ENCODE measurements around the gene SLC44A5. TPM values are rescaled to one million over a fixed set of nuclear protein-coding genes. Genes with fewer than 3 reads are reported as not detected.

SLC44A5 gene
- total RNA-seq, 2 donors from 2014 or later: 6.7 to 8.4 TPM

DNA sequence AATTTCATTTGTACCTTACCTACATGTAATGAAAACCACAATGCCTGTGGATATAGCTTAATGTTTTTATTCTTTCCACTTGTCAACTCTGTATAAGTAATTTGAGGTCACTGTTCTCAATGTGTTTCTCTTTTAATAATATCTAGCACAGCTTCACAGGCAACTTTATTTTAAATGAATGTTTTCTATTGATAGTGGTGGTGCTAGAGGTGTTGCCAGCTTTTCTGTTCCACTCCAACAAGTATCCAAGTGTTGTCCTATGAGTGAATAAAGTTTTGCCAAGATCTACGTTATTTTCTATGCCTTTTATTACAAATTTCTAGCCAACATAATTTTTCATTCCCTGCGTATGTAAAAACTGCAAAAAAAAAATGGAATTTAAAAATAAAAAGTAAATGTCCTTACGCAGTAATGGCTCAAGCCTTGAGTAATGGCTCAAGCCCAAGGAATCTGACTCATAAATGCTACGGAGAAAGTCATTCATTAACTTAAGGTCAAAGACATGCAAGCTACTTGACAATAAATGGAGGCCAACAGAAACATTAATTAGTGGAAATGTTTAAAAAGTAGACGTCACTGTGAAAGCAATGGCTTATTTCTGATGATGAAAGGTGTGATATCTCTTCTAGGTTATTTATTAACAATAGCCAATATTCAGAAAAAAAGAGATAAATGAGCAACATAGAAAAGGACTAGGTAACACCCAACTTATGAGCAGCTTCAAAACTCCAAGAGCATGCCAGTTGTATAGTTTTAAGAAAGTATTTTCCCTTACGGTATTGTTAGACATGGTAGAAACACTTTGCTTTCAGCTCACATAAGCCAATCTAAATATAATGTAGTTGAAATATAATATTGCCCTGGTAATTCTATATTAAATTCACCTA, 71.4 kb downstream of the SLC44A5 start:
- intact Hi-C loops (cut with DNase I, micrococcal nuclease): no loop called here
- no peak for ATAC-seq
- DNase-seq: no peak

DNA sequence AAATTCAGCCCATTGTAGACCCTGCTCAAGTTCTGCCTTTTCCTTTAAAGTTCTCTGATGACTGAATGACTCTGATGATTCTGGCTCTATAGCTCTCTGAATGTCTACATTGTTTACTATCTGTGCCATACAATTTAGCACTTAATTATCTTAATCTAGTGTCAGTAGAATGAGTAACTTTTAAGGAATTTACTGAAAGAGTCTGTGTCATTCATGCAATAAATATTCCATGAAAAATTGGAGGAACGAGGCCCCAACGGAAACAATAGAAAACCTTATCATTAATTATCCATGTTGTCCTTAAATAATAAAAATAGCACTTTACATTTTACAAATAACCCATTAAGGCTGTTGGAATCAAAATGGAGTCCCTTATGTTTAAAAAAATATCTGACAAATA, 77.8 kb downstream of the SLC44A5 start:
- no peak for ATAC-seq
- no peak for DNase-seq
- intact Hi-C loops (cut with DNase I, micrococcal nuclease): no loop called here

DNA sequence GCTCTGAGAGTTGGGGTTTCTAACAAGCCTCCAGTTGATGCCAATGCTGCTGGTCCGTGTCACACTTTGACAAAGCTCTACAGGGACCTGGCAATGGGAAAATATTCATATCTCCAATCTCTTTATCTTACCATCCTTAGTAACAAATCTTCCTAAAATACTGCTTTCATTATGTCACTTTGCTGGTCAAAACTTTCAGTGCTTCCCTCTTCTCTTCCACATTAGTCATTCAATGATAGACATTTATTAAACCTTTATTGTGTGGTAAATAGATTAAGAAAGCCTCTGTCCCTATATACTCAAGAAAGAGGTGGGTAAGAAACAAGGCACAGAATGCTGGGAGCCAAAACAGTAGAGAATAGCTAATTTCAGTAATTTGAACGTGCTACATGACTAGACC, 79.3 kb downstream of the SLC44A5 start:
- no peak for DNase-seq
- intact Hi-C loops (cut with DNase I, micrococcal nuclease): no loop called here
- ATAC-seq: no peak

DNA sequence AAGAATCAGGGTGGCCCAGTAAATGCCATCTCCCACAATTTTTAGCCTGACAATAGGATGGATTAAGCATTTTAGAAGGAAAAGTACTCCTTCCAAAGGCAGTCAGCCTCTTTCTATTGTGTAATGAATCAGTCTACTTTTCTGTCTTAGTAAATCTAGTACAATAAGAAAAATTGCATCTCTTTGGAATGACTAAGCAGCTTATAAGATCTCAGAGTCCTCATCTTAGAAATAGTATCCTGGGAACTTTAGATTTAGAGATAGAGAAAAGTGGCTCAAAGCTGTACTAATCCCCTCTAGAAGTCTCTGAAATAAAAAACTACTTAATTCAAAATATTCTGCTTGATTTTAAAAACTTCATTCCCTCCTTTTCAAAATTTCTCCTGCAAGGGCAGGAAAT, 81.4 kb downstream of the SLC44A5 start:
- ATAC-seq (no peak), DNase-seq (no peak)
- intact Hi-C loops (cut with DNase I, micrococcal nuclease): no loop called here

DNA sequence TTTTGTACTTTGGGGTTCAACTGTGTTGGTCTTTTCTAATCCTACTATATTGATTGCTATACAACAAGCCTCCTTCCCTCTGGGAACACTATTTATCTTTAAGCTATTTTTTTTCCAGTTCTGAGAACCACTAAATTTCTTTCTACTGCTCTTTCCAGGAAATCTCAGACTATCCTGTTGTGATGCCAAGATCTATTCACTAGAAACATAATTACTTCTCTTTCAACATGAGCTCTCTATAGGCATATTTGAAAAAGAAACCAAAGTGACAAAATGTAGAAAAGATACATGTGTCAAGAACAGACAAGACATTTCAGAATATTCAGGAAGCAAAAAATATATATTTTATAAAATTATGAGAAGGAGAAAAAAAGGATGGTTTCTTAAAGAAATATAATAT, 82.9 kb downstream of the SLC44A5 start:
- no peak for ATAC-seq
- DNase-seq: no peak
- intact Hi-C loops (cut with DNase I, micrococcal nuclease): no loop called here

DNA sequence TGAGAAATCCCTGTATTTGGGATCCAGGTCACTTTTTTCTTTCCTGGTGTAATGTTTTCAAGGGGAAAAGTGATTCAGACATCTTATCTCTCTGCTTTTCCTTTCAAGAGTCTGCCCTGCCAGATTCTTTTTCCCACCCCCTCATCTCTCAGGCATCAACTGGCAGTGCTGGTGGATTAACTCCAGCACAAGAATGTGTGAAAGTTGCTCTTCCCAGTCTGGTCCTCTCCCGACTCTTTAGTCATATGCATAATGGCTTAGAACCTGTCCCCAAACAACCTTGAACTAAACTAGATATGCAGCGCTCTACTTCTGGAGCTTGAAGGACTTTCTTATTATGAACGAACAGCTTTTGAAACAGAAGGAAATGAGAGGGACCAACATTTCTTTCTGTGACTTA, 88.5 kb downstream of the SLC44A5 start:
- intact Hi-C loops (cut with DNase I, micrococcal nuclease): no loop called here
- no peak for ATAC-seq
- no peak for DNase-seq

DNA sequence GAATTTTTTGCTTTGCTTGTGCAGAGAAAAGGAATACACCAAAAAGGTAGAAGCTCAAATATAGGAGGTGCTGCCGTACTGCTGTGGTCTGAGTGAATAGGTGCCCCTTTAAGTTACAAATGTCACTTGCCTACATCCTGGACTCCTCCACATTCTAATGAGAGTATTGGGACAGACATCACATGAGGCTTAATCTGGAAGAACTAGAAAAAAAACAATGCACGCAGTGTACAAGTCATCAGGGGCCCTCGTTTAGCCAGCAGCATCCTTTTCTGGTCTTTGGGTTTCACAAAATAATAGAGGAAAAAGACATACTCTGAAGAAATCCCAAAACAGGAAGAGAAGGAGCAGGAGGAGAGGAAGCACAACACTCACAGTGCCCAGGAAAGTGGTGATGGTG, 89.3 kb downstream of the SLC44A5 start:
- intact Hi-C loops (cut with DNase I, micrococcal nuclease): no loop called here
- DNase-seq (no peak), ATAC-seq (no peak)

DNA sequence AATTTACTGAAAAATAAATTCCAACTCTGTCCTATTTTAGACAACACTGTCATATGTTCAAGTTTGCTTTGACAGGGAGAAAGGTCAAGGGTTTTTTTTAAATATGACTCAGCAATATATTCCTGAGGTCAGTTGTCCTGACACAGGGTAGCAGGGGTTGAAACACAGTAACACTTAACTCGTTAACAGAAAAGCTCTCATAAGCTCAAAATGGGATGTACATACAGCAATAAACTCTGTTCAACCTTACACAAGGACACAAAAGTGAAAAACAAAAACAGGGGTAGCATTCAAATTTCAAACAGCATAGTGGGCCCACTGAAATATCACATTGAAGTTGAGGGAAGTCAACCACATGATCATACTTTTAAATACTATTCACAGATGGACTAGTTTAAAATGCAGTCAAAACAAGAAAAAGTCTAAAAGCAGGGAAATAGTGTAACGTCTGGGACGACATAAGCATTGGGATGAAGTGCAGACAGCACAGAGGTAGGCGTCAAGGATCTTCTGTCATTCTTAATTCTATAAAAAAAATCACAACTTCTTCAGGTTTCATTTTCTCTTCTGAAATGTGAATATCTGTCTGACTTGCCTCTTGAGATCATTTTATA, 89.9 kb downstream of the SLC44A5 start:
- intact Hi-C loops (cut with DNase I, micrococcal nuclease): no loop called here
- DNase-seq (no peak), ATAC-seq (no peak)

DNA sequence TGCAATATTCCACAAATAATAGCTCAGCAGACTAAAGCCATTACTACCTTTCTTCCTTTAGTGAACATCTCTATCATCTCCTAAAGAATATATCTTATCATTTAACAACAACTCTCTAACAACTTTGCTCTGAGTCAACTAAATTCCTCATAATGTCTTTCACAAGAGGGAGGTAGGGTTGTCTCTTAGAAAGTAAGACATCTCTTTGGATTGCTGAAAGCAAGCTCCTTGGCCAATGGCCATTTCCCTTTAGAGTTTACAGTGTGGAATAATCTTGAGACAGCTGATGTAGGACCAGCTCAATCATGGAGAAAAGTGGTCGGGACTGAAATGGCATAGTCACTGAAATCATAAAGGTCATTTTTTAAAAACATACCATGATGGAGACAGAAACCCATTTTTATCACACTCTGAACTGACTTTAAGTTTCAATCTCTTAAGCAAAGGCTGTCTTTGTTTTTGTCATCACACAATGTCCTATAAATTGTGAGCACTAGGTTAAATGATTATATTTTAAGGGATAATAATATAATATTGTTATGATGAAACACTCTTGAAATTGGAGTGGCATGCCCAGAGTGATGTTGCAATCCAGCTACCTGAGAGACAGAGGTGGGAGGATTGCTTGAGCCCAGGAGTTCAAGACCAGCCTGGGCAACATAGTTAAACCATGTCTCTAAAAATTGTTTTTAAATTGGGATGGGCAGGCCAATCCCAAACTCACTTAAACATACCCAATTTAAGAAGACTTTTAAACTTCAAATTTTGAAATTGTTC, 91.1 kb downstream of the SLC44A5 start:
- intact Hi-C loops (cut with DNase I, micrococcal nuclease): no loop called here
- ATAC-seq: no peak
- DNase-seq: no peak

DNA sequence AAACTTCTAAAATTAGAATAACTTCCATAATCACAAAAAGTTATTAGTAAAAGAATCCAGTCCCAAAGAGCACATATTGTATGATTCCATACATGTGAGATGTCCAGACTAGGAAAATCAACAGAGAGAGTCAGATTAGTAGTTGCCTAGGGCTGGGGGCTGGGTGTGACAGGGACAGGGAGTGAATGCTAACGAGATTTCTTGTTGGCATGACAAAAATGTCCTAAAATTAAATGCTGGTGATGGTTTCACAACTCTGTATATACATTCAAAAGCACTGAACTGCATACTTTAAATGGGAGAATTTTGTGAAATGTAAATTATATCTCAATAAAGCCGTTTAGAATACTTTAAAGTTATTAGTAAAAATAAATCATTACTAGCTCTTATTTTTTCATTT, 92.2 kb downstream of the SLC44A5 start:
- DNase-seq (no peak), ATAC-seq (no peak)
- intact Hi-C loops (cut with DNase I, micrococcal nuclease): no loop called here

DNA sequence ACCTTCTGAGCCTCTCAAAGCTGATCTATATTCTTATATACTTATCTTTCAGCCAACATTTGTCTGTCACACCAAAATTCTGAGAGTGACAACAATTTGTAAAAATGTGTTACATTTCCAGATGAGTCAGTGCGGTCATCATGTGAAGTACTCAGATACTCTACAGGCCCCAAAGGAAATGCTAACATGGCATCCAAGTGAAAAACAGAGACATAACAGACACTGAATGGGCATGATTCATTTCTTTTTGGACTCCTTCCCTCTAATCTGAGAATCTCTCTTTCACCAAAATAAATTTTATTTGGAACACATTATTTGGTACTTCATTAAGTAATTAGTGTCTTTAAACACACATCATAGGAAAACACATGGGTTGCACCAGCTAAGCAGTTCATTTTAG, 96.6 kb downstream of the SLC44A5 start:
- DNase-seq (no peak), ATAC-seq (no peak)
- intact Hi-C loops (cut with DNase I, micrococcal nuclease): no loop called here

DNA sequence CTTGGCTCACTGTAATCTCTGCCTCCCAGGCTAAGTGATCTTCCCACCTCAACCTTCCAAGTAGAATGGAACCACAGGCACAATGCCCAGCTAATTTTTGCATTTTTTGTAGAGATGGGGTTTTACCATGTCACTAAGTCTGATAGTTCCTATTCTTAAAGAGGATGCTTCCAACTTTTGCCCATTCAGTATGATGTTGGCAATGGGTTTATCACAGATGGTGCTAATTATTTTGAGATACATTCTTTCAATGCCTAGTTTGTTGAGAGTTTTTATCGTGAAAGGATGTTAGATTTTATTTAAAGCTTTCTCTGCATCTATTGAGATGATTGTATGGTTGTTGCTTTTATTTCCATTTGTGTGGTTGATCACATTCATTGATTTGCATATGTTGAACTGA, 103.9 kb downstream of the SLC44A5 start:
- no peak for ATAC-seq
- no peak for DNase-seq
- intact Hi-C loops (cut with DNase I, micrococcal nuclease): no loop called here

DNA sequence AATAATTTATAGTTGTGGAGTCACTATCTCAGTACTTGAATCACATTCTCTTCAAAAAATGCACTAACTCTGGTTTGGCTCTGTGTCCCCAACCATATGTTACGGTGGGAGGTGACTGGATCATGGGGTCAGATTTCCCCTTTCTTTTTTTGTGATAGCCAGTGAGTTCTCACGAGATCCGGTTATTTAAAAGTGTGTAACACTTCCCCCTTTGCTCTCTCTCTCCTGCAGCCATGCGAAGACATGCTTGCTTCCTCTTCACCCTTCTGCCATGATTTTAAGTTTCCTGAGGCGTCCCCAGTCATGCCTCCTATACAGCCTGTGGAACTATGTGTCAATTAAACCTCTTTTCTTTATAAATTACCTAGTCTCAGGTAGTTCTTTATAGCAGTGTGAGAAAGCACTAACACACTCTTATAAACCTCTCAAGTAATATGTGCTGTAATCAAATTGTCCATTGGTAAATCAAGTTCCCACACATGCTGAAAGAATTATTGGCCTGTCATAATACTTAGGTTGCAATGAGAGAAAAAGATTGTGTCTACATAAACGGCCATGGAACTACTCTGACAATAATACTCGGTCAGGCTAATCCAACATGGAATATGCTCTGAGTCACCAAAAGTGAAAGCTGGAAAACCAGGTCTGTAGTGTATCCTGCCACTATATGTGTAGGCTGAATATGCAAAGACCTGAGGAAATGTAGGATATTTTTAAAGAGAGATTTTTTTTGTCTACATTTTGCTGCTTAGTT, 107.5 kb downstream of the SLC44A5 start:
- no peak for ATAC-seq
- DNase-seq: no peak
- intact Hi-C loops (cut with DNase I, micrococcal nuclease): no loop called here

DNA sequence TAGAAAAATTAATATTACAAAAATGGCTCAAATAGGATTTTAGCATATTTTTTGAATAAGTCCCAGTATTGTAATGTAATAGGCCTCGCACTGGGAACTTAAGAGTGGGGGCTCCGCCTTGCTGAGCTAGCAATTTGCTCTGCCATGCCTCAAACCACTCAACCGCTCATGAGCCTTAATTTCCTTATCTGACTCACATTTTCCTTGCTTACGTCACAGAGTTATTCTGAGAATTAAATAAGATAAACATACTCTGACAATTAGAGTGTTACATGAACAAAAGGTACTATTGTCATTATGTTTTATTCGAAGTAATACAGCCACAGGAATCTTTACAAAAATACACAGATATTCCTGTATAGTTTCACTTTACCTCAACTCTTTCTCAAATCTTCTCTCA, 108.1 kb downstream of the SLC44A5 start:
- ATAC-seq (no peak), DNase-seq (no peak)
- intact Hi-C loops (cut with DNase I, micrococcal nuclease): no loop called here

DNA sequence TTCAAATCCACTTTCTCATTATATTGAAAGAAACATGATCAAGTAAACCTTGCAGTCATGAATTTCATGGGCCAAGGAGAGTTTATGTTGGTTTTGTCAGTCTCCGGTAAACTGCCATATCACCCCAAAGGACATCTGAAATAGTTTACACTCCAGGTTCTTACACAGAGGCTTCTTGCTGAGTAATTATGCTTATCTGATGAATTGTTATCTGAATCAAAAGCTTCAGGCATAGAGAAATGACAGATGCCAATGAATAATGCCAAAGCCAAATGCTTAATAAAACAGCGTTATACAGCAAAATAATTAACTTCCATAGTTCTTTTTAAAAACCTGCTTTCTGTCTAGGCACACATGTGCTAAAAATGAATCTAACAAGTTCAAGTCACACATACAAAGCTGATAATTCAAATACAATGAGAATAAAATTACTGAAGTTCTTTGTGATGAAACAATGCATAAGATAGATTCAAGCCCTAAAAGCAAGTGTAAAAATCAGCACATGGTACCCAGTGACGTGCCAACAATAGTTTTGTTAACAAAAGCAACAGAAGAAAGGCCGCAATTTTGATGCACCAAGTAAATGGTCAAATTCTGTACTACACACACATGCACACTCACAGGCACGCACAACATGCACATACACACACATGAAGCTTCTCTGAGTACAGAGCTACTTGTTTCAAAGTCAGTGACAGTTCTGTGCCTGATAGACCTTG, 109.2 kb downstream of the SLC44A5 start:
- intact Hi-C loops (cut with DNase I, micrococcal nuclease): no loop called here
- no peak for ATAC-seq
- no peak for DNase-seq

DNA sequence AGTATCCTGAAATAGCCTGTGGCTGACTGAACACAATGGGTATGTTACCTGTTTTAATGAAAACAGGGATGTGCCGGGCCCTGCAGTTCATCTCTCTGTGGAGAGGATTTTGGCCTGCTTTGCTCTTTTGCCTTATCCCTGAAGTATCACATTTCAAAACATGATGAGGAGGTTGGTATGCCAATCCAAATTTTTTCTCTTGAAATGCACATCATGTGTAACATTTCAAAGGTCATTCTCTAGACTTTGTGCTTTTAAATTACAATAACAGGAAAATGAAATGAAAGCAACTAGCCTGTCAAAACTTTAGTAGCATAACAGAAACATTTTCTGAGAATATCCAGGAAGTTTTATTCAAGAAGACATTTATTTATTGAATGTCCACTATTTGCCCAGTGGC, 118.9 kb downstream of the SLC44A5 start:
- intact Hi-C loops (cut with DNase I, micrococcal nuclease): no loop called here
- no peak for DNase-seq
- no peak for ATAC-seq

DNA sequence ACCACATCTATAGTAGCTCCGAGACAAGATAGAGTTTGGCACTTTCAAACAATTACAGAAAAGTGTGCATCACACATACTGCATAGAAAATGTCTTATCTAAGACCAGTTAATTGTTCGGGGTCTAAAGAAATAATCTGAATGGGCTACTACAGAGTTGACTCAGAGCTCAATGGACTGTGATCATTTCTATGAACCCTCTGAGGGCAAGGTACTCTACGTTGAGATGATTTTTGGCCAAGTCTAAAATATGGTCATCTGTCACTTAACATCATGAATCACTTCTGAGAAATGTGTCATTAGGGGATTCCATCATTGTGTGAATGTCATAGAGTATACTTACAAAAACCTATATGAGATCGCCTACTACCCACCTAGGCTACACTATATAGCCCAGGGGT, 123.5 kb downstream of the SLC44A5 start:
- intact Hi-C loops (cut with DNase I, micrococcal nuclease): no loop called here
- no peak for DNase-seq
- ATAC-seq: no peak

DNA sequence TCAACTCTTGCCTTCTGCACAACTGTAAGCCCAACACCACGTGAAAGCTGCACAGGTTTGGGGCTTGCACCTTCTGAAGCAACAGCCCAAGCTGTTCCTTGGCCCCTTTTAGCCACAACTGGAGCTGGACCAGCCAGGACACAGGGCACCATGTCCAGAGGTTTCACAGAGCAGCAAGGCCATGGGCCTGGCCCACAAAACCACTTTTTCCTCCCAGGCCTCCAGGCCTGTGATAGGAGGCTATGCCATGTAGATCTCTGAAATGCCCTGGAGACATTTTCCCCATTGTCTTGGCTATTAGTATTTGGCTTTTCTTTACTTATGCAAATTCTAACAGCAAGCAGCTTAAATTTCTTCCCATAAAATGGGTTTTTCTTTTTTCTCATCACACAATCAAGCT, 126.1 kb downstream of the SLC44A5 start:
- intact Hi-C loops (cut with DNase I, micrococcal nuclease): no loop called here
- ATAC-seq (no peak), DNase-seq (no peak)

DNA sequence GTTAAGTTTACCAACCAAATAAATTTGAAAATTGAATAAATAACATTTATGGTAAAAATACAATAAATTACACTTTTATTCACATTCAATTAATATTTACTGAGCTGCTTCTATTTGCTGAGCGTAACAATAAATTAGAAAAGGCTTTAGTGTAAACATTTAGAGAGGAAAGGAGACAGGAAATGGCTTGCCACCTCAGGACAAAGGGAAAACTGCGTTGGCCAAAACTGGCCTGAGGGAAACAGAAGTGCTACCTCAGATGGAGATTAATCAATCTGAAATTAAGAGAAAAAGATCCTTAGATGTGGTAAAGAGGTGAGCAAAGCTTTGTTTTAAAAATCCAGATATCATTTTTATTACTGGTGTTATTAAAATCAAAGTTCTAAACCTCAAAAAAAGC, 128.0 kb downstream of the SLC44A5 start:
- DNase-seq (no peak), ATAC-seq (no peak)
- intact Hi-C loops (cut with DNase I, micrococcal nuclease): no loop called here
